ENCODE measurements around the gene DGKQ.

GRCh38 chr4:951186-951585, 22.2 kb downstream of the DGKQ start:
- no peak for TF ChIP-seq CTCF (conservative IDR thresholded peaks at IDR 0.05; ENCODE audit: low read depth in 2 of 2)
- no peak for TF ChIP-seq EZH2phosphoT487 (IDR thresholded peaks at IDR 0.05; ENCODE audit: unreplicated experiment)
- no peak for TF ChIP-seq EZH2 (IDR thresholded peaks at IDR 0.05; ENCODE audit: low read depth, unreplicated experiment)
- no peak for TF ChIP-seq POLR2AphosphoS5 (IDR thresholded peaks at IDR 0.05; ENCODE audit: low read depth)
- no peak for TF ChIP-seq REST (IDR thresholded peaks at IDR 0.05; ENCODE audit: unreplicated experiment)

Data from GM23338 (cell line).